HG03571 (cell line): ENCODE data around the gene THRSP.
"Not testable (repeated sequence)": the region's sequence is repeated elsewhere in the genome, so short reads cannot be mapped to it uniquely, and the experiment has no call there.

Experiments
- ATAC-seq: cut with Tn5 transposase; IDR thresholded peaks from one replicate; pipeline ENCODE4 v1.9.1; 2021; ENCODE audit not compliant: unreplicated experiment

The THRSP gene, protein sequence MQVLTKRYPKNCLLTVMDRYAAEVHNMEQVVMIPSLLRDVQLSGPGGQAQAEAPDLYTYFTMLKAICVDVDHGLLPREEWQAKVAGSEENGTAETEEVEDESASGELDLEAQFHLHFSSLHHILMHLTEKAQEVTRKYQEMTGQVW

DNA sequence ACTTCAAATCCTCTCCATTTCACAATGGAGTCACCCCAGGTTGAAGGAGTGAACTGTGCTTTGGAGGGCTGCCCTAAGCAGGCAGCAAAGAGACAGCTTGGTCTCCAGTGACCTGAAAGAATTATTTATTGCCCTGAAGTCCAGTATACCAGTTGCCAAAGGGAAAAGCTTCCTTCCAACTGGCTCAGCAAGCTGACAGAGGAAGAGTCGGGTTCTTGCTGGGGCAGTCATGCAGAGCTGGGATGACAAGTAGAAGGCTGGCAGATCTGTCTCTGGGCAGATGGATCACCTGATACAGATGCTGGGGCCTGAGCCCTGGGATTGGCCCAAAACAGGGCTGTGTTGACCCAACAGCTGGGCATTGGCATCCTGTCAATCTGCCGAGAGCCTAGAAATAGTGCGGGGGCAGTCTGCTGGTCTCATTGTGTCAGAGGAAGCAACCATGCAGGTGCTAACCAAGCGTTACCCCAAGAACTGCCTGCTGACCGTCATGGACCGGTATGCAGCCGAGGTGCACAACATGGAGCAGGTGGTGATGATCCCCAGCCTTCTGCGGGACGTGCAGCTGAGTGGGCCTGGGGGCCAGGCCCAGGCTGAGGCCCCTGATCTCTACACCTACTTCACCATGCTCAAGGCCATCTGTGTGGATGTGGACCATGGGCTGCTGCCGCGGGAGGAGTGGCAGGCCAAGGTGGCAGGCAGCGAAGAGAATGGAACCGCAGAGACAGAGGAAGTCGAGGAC is at the start of gene THRSP:
TSS of gene THRSP (plus strand) at position 422 of the 742 bp plus-strand sequence. CDS start at position 443, 21 bp downstream.
- no peak for ATAC-seq

DNA sequence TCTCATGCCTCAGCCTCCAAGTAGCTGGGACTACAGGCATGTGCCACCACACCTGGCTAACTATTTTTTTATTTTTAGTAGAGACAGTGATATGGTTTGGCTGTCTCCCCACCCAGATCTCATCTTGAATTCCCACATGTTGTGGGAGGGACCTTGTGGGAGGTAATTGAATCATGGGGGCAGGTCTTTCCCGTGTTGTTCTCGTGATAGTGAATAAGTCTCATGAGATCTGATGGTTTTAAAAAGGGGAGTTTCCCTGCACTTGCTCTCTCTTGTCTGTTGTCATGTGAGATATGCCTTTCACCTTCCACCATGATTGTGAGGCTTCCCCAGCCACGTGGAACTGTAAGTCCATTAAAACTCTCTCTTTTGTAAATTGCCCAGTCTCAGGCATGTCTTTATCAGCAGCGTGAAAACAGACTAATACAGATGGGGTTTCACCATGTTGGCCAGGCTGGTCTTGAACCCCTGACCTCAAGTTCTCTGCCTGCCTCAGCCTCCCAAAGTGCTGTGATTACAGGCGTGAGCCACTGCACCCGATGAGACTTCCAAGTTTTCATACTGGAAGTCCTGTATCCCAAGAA is 48.6 kb upstream of the THRSP start:
- not testable (repeated sequence) for ATAC-seq

DNA sequence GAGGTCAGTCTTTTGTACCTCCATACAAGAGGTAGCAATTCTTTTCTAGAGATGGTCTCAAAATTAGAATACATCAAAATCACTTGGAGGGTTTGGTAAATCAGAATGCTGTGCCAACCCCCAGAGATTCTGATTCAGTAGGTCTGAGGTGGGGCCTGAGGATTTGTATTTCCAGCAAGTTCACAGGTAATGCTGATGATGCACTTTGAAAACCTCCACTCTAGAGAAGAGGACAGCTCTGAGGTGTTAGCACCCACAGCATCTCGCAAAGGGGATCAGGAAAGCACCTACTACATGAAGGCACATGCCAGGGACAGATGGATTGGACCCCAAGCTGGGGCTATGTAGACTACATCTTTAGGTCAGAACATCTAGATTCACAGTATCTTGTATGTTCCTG is 47.8 kb upstream of the THRSP start:
- no peak for ATAC-seq

- ATAC-seq: no peak
These were observed 43.9 kb upstream of the THRSP start for GRCh38 chr11:78019808-78020207.

- no peak for ATAC-seq
These were observed 43.4 kb upstream of the THRSP start for GRCh38 chr11:78020246-78020645.

- ATAC-seq: no peak
These were observed 42.0 kb upstream of the THRSP start for GRCh38 chr11:78021611-78022010.

DNA sequence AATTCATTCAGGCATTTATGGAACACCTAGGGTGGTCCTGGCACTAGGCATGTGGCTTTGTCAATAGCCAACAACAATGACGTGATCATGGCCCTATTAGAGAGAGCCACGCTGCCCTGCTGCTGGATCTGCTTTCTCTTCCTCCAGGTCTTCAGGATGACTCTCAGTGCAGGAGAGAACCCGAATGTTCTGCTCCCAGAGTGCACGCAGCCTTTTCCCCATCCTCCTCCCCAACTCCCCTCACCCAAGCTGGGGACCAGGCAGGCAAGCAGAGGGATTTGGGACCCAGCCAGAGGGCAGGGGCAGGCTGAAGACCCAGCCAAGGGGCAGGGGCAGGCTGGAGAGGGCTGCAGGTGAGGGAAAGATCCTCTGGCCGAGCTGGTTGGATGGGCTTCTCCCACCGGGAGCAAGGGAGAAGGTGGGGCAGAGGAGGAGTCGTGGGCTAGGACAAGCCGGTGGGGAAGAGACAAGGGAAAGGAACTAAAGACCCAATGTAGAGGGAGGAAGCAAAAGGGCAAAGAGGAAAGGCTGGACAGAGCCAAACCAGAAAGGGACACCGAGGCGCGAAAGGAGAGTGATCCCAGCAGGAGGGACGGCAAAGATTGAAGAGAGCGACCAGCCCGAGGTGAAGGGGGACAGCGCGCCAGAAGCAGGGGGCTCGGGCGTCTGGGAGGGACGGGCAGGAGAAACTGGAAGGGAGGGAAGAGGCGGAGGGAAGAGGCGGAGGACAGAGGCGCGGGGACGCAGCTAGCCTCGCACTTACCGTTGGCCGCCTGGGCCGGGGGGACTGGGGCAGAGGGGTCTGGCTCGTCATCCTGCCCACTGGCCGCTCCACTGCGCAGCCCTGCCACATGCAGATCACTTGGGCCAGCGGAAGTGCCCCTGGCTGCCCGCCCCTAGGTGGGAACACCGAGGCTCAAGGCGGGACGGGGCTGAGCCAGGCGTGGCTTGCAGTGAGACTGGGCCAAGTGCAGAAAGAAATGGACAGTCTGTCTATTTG is 41.0 kb upstream of the THRSP start, which contains the start of gene KCTD14:
TSS of gene KCTD14 (minus strand) at position 880 of the 1,000 bp plus-strand sequence. CDS start at position 853, 27 bp downstream.
- no peak for ATAC-seq

GRCh38 chr11:78023426-78023825 is 40.2 kb upstream of the THRSP start:
- ATAC-seq: no peak

- ATAC-seq: no peak
These were observed 38.3 kb upstream of the THRSP start for GRCh38 chr11:78025378-78025777.

- ATAC-seq: no peak
These were observed 35.9 kb upstream of the THRSP start for GRCh38 chr11:78027759-78028158.

GRCh38 chr11:78028423-78028822 is 35.2 kb upstream of the THRSP start:
- not testable (repeated sequence) for ATAC-seq

DNA sequence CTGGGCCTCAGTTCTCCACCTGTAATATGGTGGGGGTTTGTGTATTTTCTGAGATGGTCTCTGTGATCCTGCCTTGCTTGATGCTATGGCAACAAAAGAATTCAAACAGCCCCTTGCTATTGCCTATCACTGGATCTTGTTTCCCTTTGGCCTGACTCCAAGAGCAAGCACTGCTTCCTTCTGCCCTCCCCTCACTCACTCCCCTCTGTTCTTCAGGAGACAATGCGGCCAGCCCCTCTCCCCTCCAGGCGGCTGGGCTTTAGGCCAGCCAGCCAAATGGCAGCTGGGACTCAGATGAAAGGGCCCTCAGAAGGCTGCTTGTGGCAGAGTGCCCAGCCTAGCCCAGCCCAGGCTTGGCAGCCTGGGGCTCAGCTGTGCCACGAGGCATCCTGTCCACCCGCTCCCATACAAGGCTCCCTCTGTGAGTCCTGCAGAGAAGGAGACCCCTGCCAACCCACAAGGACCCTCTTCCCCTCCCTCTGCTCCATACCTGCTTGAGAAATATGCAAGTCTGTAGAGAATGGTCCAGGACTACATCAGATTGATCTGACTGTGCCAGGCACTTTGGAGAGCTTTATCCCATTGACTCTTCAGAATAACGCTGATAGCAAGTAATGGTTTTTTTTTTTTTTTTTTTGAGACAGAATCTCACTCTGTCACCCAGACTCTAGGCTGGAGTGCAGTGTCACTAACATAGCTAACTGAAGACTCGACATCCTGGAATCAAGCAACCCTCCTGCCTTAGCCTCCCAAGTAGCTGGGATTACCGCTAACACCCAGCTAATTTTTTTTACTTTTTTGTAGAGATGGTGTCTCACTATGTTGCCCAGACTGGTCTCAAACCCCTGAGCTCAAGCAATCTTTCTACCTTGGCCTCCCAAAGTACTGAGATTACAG is 33.0 kb upstream of the THRSP start:
- ATAC-seq: no peak

DNA sequence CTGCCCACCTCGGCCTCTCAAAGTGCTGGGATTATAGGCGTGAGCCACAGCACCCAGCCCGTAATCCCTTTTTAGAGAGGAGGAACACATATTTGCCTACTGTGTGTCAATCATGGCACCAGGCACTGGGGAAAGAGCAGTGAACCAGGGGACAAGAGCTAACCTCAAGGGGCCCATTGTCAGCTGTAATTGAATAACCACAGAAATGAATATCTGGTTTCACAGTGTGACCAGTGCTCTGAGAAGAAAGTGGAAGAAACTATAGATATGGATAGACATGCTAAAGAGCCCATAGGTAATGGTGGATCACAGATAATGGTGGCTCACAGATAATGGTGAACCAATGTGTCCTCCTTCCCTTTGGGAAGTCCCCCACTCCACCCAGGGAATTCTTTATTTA is 32.0 kb upstream of the THRSP start:
- ATAC-seq: peak; percentile 88

- ATAC-seq: no peak
These were observed 31.6 kb upstream of the THRSP start for GRCh38 chr11:78032090-78032489.

DNA sequence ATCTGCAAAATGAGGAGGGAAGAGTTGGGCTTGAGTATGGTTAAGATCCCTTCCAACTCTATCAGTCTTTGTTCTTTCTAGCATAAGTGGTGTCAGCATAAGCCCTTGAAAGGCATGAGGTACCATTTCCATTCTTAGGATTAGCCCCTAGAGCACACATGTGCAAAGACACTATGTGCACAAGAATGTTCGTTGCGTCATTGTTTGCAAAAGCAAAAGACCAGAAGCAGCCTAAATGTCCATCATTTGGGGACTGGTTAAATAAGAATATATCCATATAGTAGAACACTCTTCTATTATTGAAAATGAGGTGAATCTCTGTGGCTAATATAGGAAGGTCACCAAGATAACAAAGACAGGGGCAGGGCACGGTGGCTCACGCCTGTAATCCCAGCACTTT is 30.6 kb upstream of the THRSP start:
- ATAC-seq: no peak

- no peak for ATAC-seq
These were observed 29.0 kb upstream of the THRSP start for GRCh38 chr11:78034623-78035022.

GRCh38 chr11:78036313-78036712 is 27.3 kb upstream of the THRSP start:
- ATAC-seq: no peak

- ATAC-seq: no peak
These were observed 26.6 kb upstream of the THRSP start for GRCh38 chr11:78037056-78037455.

- ATAC-seq: no peak
These were observed 25.6 kb upstream of the THRSP start for GRCh38 chr11:78037825-78038620.
